ENCODE measurements around the gene MYRIP. TPM values are rescaled to one million over a fixed set of nuclear protein-coding genes. Genes with fewer than 3 reads are reported as not detected.

The MYRIP gene
- total RNA-seq, 3 donors from 2014 or later: 2.3 to 4.8 (median 2.6) TPM

DNA sequence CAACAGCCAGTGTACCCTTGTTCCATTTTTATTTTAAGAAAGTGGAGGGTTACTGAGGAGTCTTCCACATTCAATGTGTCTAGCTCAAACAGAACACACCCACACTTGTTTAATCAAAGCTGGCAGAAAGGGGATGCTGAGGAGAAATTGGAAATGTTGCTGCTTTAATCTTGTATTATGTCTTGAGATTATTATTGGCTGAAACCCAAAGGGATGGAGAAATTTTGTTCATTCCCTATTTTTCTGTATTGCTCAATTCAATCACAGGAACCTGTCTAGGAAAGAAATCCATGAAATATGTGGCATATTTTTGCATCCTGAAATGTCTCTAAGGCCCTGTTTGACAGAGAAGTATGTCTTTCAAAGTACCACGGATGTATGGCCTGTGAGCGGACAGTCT is 238.0 kb downstream of the MYRIP start:
- Histone ChIP-seq H3K4me1 (no peaks in the 10 kb centered on the region), H3K36me3 (no peaks in the 10 kb centered on the region), H3K4me3 (no peak overlapping the region), H3K9me3 (peaks cover 6 to 7% of the 10 kb centered on the region in 2 donors), H3K27me3 (no peaks in the 10 kb centered on the region), H3K27ac (no peak overlapping the region)
- intact Hi-C loops (cut with DNase I; ENCODE audit: low total_unique reads): no loop called here
- DNase-seq (ENCODE audit: low spot score in 2 of 2): no peak
- TF ChIP-seq, protein P1, sequence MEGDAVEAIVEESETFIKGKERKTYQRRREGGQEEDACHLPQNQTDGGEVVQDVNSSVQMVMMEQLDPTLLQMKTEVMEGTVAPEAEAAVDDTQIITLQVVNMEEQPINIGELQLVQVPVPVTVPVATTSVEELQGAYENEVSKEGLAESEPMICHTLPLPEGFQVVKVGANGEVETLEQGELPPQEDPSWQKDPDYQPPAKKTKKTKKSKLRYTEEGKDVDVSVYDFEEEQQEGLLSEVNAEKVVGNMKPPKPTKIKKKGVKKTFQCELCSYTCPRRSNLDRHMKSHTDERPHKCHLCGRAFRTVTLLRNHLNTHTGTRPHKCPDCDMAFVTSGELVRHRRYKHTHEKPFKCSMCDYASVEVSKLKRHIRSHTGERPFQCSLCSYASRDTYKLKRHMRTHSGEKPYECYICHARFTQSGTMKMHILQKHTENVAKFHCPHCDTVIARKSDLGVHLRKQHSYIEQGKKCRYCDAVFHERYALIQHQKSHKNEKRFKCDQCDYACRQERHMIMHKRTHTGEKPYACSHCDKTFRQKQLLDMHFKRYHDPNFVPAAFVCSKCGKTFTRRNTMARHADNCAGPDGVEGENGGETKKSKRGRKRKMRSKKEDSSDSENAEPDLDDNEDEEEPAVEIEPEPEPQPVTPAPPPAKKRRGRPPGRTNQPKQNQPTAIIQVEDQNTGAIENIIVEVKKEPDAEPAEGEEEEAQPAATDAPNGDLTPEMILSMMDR (IDR thresholded peaks at IDR 0.05): no peak
- TF ChIP-seq POLR2AphosphoS5 (IDR thresholded peaks at IDR 0.05) (no peak), POLR2A (IDR thresholded peaks at IDR 0.05) (no peak)

DNA sequence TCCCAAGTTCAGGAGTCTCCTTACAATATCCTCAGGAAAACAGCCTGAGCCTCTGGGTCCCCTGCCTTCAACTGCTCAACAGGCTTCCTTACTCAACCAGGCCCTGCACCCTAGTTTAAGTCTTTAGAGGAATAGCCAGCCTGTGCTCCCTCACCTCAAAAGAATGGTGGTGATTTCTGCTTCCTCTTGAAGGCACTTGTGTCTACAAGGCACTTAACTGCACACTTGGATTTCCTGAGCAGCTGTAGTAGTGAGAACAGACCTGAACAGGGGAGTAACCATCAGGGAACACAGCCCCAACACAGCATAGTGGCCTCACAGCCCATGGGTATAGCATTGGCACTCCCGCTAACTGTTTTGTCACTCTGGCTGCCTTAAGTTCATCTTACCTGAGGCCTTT is 244.3 kb downstream of the MYRIP start:
- H3K36me3 ChIP-seq: no peaks in the 10 kb centered on the region
- H3K4me3 ChIP-seq: no peak overlapping the region
- H3K4me1 ChIP-seq: no peaks in the 10 kb centered on the region
- H3K9me3 ChIP-seq: peaks cover 6 to 7% of the 10 kb centered on the region in 2 donors
- no peaks in the 10 kb centered on the region for H3K27me3 ChIP-seq
- no peak overlapping the region for H3K27ac ChIP-seq
- TF ChIP-seq POLR2A (IDR thresholded peaks at IDR 0.05) (no peak), POLR2AphosphoS5 (IDR thresholded peaks at IDR 0.05) (no peak)
- TF ChIP-seq, protein P1 (IDR thresholded peaks at IDR 0.05): no peak
- DNase-seq (ENCODE audit: low spot score in 2 of 2): no peak
- intact Hi-C loops (cut with DNase I; ENCODE audit: low total_unique reads): no loop called here

GRCh38 chr3:40054568-40055222 is 245.3 kb downstream of the MYRIP start:
- H3K27ac ChIP-seq: no peak overlapping the region

DNA sequence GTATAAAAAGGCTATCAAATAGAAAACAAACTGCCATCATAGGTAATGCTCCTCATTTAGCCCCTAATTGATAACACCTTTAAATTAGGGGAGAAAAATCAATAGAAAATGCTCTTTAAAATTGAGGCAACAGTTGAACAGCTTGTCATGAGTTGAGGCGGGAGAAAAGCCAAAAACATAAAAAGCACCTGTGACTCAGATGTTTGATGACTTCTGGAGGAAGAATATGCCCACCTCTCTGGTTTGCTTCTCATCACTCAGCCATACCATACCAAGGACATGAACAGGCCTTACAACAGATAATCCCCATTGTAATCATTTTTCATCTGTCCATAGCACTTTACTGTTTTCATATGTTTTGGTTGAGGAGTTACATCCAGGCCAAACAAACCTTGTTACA is 246.0 kb downstream of the MYRIP start:
- intact Hi-C loops (cut with DNase I; ENCODE audit: low total_unique reads): no loop called here
- no peaks in the 10 kb centered on the region for H3K9me3 ChIP-seq
- DNase-seq (ENCODE audit: low spot score in 2 of 2): no peak
- no peak overlapping the region for H3K4me3 ChIP-seq
- H3K27me3 ChIP-seq: no peaks in the 10 kb centered on the region
- H3K4me1 ChIP-seq: no peaks in the 10 kb centered on the region
- H3K36me3 ChIP-seq: no peaks in the 10 kb centered on the region
- TF ChIP-seq, protein P1 (IDR thresholded peaks at IDR 0.05): no peak
- TF ChIP-seq POLR2AphosphoS5 (IDR thresholded peaks at IDR 0.05): no peak
- TF ChIP-seq POLR2A (IDR thresholded peaks at IDR 0.05): no peak
- H3K27ac ChIP-seq: no peak overlapping the region

More at GRCh38 chr3:40054568-40055222, 245.3 kb downstream of the MYRIP start:
- no peak for DNase-seq (ENCODE audit: low spot score in 2 of 2)
- no peaks in the 10 kb centered on the region for H3K4me1 ChIP-seq
- TF ChIP-seq, protein P1 (IDR thresholded peaks at IDR 0.05): no peak
- TF ChIP-seq POLR2AphosphoS5 (IDR thresholded peaks at IDR 0.05): no peak
- TF ChIP-seq POLR2A (IDR thresholded peaks at IDR 0.05): no peak
- peaks cover 5 to 6% of the 10 kb centered on the region in 2 donors for H3K9me3 ChIP-seq
- no peaks in the 10 kb centered on the region for H3K36me3 ChIP-seq
- no peaks in the 10 kb centered on the region for H3K27me3 ChIP-seq
- intact Hi-C loops (cut with DNase I; ENCODE audit: low total_unique reads): no loop called here
- H3K4me3 ChIP-seq: no peak overlapping the region

DNA sequence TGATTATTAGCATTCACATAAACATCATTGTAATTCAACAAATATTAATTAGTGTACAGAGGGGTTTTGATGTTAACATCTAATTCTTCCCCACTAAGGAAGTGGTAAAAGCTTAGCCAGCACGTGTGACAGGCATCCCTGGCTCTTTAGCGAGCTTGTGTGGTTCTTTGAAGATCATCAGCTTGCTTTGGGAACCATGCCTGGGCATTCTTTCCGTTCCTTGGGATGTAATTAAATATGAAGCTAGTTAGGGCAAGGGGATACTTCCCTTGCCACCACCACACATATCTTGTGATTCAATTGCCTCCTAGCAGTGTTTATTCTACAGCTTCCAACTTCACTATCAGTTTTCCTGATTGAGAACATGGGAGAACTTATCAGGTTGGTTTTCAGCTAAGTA is 246.5 kb downstream of the MYRIP start:
- H3K27me3 ChIP-seq: no peaks in the 10 kb centered on the region
- no peak overlapping the region for H3K4me3 ChIP-seq
- intact Hi-C loops (cut with DNase I; ENCODE audit: low total_unique reads): no loop called here
- no peaks in the 10 kb centered on the region for H3K9me3 ChIP-seq
- no peaks in the 10 kb centered on the region for H3K36me3 ChIP-seq
- no peak overlapping the region for H3K27ac ChIP-seq
- no peaks in the 10 kb centered on the region for H3K4me1 ChIP-seq
- TF ChIP-seq POLR2A (IDR thresholded peaks at IDR 0.05) (no peak), POLR2AphosphoS5 (IDR thresholded peaks at IDR 0.05) (no peak)
- TF ChIP-seq, protein P1 (IDR thresholded peaks at IDR 0.05): no peak
- DNase-seq (ENCODE audit: low spot score in 2 of 2): no peak
